ENCODE data around the gene SLC44A5. TPM values are rescaled to one million over a fixed set of nuclear protein-coding genes. Genes with fewer than 3 reads are reported as not detected.

SLC44A5 gene
- total and polyA plus RNA-seq, 4 donors, result 0.13 to 1.1 (median 0.22) TPM

DNA sequence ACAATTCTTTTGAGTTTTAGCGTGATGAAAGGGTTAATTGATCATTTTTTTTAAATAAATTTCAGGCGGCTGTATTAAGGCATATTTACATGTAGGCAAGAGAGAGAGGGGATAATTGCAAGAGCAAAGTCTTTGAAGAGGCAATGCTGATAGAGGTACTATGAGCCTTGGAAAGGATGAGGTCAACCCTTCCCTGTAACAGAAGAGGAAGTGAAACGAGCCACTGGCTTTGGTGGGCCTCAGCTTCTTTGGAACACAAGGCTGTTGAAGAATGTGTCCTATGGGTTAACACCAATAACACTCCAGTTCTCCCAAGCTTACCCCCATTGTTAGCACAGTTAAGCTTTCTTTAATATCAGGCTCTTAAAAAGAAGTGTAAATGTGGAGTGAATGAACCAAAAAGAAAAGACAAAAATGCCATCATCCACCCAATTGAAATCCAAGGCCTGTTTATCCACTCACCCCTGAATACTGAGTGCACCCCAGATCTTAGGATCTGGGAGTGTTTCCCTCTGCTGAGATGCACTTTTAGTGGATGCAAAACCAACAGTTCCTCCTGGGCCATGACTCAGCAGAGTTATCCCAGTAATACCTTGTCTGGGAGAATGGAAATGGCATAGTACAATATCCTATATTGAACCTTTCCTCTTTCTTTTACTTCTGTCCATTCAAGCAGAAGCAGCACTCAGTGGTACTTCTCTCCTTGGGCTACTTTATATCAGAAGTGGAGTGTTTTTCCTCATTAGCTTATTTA is 216.4 kb downstream of the SLC44A5 start:
- 62% methylated on average over 3 of the region's 3 CpGs for WGBS
- peaks cover 0 to 4% (median 3%) of the 10 kb centered on the region in 4 donors for H3K9me3 ChIP-seq (ENCODE audit: control insufficient read depth in 4 of 4, low read length in 3 of 4)
- H3K36me3 ChIP-seq (ENCODE audit: control insufficient read depth in 4 of 4, insufficient read depth in 3 of 4, low read depth in 1 of 4, low read length in 3 of 4), result no peaks in the 10 kb centered on the region
- TF ChIP-seq RAD21 (IDR thresholded peaks at IDR 0.05) (no peak), EGR1 (IDR thresholded peaks at IDR 0.05; ENCODE audit: low read depth in 2 of 2) (no peak), TAF1 (conservative IDR thresholded peaks at IDR 0.05) (no peak), HNF4G (IDR thresholded peaks at IDR 0.05) (no peak), JUND (IDR thresholded peaks at IDR 0.05) (no peak), FOXA1 (IDR thresholded peaks at IDR 0.05) (no peak), GABPA (IDR thresholded peaks at IDR 0.05 in 1 of 2, conservative IDR thresholded peaks at IDR 0.05 in 1 of 2) (no peak)
- TF ChIP-seq, protein P1, sequence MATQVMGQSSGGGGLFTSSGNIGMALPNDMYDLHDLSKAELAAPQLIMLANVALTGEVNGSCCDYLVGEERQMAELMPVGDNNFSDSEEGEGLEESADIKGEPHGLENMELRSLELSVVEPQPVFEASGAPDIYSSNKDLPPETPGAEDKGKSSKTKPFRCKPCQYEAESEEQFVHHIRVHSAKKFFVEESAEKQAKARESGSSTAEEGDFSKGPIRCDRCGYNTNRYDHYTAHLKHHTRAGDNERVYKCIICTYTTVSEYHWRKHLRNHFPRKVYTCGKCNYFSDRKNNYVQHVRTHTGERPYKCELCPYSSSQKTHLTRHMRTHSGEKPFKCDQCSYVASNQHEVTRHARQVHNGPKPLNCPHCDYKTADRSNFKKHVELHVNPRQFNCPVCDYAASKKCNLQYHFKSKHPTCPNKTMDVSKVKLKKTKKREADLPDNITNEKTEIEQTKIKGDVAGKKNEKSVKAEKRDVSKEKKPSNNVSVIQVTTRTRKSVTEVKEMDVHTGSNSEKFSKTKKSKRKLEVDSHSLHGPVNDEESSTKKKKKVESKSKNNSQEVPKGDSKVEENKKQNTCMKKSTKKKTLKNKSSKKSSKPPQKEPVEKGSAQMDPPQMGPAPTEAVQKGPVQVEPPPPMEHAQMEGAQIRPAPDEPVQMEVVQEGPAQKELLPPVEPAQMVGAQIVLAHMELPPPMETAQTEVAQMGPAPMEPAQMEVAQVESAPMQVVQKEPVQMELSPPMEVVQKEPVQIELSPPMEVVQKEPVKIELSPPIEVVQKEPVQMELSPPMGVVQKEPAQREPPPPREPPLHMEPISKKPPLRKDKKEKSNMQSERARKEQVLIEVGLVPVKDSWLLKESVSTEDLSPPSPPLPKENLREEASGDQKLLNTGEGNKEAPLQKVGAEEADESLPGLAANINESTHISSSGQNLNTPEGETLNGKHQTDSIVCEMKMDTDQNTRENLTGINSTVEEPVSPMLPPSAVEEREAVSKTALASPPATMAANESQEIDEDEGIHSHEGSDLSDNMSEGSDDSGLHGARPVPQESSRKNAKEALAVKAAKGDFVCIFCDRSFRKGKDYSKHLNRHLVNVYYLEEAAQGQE (IDR thresholded peaks at IDR 0.05), result no peak
- TF ChIP-seq, protein P2, sequence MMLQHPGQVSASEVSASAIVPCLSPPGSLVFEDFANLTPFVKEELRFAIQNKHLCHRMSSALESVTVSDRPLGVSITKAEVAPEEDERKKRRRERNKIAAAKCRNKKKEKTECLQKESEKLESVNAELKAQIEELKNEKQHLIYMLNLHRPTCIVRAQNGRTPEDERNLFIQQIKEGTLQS (IDR thresholded peaks at IDR 0.05), result no peak
- TF ChIP-seq, protein P3, sequence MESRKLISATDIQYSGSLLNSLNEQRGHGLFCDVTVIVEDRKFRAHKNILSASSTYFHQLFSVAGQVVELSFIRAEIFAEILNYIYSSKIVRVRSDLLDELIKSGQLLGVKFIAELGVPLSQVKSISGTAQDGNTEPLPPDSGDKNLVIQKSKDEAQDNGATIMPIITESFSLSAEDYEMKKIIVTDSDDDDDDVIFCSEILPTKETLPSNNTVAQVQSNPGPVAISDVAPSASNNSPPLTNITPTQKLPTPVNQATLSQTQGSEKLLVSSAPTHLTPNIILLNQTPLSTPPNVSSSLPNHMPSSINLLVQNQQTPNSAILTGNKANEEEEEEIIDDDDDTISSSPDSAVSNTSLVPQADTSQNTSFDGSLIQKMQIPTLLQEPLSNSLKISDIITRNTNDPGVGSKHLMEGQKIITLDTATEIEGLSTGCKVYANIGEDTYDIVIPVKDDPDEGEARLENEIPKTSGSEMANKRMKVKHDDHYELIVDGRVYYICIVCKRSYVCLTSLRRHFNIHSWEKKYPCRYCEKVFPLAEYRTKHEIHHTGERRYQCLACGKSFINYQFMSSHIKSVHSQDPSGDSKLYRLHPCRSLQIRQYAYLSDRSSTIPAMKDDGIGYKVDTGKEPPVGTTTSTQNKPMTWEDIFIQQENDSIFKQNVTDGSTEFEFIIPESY (IDR thresholded peaks at IDR 0.05), result no peak
- no peak overlapping the region for H3K4me3 ChIP-seq (ENCODE audit: low read depth in 1 of 3, low read length in 3 of 3)
- H3K9ac ChIP-seq (ENCODE audit: low read depth in 1 of 2, low read length in 2 of 2), result no peak overlapping the region
- no peak for DNase-seq (ENCODE audit: low spot score)
- no peak overlapping the region for H3K27ac ChIP-seq (ENCODE audit: low read depth in 1 of 2, low read length in 2 of 2)
- no peaks in the 10 kb centered on the region for H3K4me1 ChIP-seq (ENCODE audit: control insufficient read depth in 4 of 4, insufficient read depth in 4 of 4, low read length in 3 of 4)
- no peaks in the 10 kb centered on the region for H3K27me3 ChIP-seq (ENCODE audit: control insufficient read depth in 4 of 4, insufficient read depth in 4 of 4, low read length in 3 of 4)

DNA sequence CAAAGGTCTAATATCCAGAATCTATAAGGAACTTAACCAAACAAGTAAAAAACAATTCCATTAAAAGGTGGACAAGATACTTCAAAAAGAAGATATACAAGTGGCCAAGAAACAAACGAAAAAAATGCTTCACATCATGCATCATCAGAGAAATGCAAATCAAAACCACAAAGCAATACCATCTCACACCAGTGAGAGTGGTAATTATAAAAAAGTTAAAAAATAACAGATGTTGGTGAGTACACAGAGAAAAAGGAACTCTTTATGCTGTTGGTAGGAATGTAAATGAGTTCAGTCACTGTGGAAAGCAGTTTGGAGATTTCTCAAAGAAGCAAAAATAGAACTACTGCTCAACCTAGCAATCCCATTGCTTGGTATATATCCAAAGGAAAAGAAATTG is 218.6 kb downstream of the SLC44A5 start:
- 62% methylated on average over 1 of the region's 1 CpG for WGBS
- no peak for DNase-seq (ENCODE audit: low spot score)

More for the DNA sequence above, 218.6 kb downstream of the SLC44A5 start:
- no peak overlapping the region for H3K9ac ChIP-seq (ENCODE audit: low read depth in 1 of 2, low read length in 2 of 2)
- H3K27ac ChIP-seq (ENCODE audit: low read depth in 1 of 2, low read length in 2 of 2), result no peak overlapping the region
- TF ChIP-seq YY1 (IDR thresholded peaks at IDR 0.05) (no peak), HNF4A (conservative IDR thresholded peaks at IDR 0.05) (no peak), RAD21 (IDR thresholded peaks at IDR 0.05) (no peak), SP1 (IDR thresholded peaks at IDR 0.05) (no peak), HNF4G (IDR thresholded peaks at IDR 0.05) (no peak), FOXA1 (IDR thresholded peaks at IDR 0.05) (no peak), JUND (IDR thresholded peaks at IDR 0.05) (no peak), FOXA2 (IDR thresholded peaks at IDR 0.05) (no peak), RXRA (IDR thresholded peaks at IDR 0.05) (no peak)
- TF ChIP-seq, protein P4, sequence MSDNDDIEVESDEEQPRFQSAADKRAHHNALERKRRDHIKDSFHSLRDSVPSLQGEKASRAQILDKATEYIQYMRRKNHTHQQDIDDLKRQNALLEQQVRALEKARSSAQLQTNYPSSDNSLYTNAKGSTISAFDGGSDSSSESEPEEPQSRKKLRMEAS (IDR thresholded peaks at IDR 0.05), result no peak
- TF ChIP-seq, protein P3 (IDR thresholded peaks at IDR 0.05), result no peak
- TF ChIP-seq, protein P1 (IDR thresholded peaks at IDR 0.05), result no peak
- H3K4me3 ChIP-seq (ENCODE audit: low read depth in 1 of 3, low read length in 3 of 3), result no peak overlapping the region
- no peaks in the 10 kb centered on the region for H3K4me1 ChIP-seq (ENCODE audit: control insufficient read depth in 4 of 4, insufficient read depth in 4 of 4, low read length in 3 of 4)
- no peaks in the 10 kb centered on the region for H3K27me3 ChIP-seq (ENCODE audit: control insufficient read depth in 4 of 4, insufficient read depth in 4 of 4, low read length in 3 of 4)
- H3K9me3 ChIP-seq (ENCODE audit: control insufficient read depth in 4 of 4, low read length in 3 of 4), result peaks cover 0 to 6% (median 3%) of the 10 kb centered on the region in 4 donors
- H3K36me3 ChIP-seq (ENCODE audit: control insufficient read depth in 4 of 4, insufficient read depth in 3 of 4, low read depth in 1 of 4, low read length in 3 of 4), result no peaks in the 10 kb centered on the region
